GM23338 (cell line): ENCODE data around the gene ATRIP.

ENCODE experiments used
- CTCF ChIP-seq, 2 experiments: fragments of 200-600 bp in 1 of 2; sonication (generic) in 1 of 2; conservative IDR thresholded peaks; 2 replicates each; pipeline versions ENCODE4 v1.5.1 to v1.6.1; 2016 to 2017; ENCODE audit warnings: antibody characterized with exemption in 2 of 2, low read depth in 2 of 2, mild to moderate bottlenecking in 2 of 2, moderate library complexity in 1 of 2
- EZH2 ChIP-seq: fragments of 200-600 bp; sonication (generic); IDR thresholded peaks from one replicate; pipeline ENCODE4 v1.8.0; 2017; ENCODE audit warnings: antibody characterized with exemption, mild to moderate bottlenecking, low read depth; ENCODE audit not compliant: unreplicated experiment
- EZH2phosphoT487 ChIP-seq: fragments of 200-600 bp; sonication (generic); IDR thresholded peaks from one replicate; pipeline ENCODE4 v1.8.1; 2018; ENCODE audit warnings: antibody characterized with exemption; ENCODE audit not compliant: unreplicated experiment
- POLR2AphosphoS5 ChIP-seq: IDR thresholded peaks from 2 replicates; pipeline ENCODE4 v1.6.1; 2016; ENCODE audit warnings: antibody characterized with exemption, low read depth
- REST ChIP-seq: IDR thresholded peaks from one replicate; pipeline ENCODE4 v1.6.1; 2018; ENCODE audit warnings: antibody characterized with exemption; ENCODE audit not compliant: unreplicated experiment
- ZNF331 ChIP-seq: fragments of 250-450 bp; sonication (Bioruptor Pico); IDR thresholded peaks from 2 replicates; pipeline ENCODE4 v1.5.0; 2020; ENCODE audit warnings: low read depth, mild to moderate bottlenecking, moderate library complexity

- TF ChIP-seq CTCF (conservative IDR thresholded peaks at IDR 0.05; ENCODE audit: low read depth in 2 of 2) (no peak), REST (no peak), EZH2 (no peak), EZH2phosphoT487 (no peak), POLR2AphosphoS5 (no peak), ZNF331 (CRISPR knock-in tag) (no peak)
These were observed 15.8 kb upstream of the ATRIP start for GRCh38 chr3:48430708-48431101.
